IMR-90 (cell line): ENCODE results near the gene AFMID. TPM values are rescaled to one million over a fixed set of nuclear protein-coding genes. Genes with fewer than 3 reads are reported as not detected.
A peak's percentile ranks its signal among the peaks of the same experiment; 100 is the strongest.

ENCODE experiments used
- ATAC-seq: fragments of 200-7000 bp; cut with Tn5 transposase; 2 replicates; pipeline ENCODE4 v1.9.1; 2020; ENCODE audit warnings: low read depth, mild to moderate bottlenecking, moderate library complexity
- BruUV-seq: library from RNA; stranded (reverse); fragments of 400-500 nt; replicated peaks from 2 replicates; lab custom pipeline; 2021; lab: Mats Ljungman, UMichigan
- CTCF ChIA-PET: fragments of 300-600 bp; formaldehyde crosslinking; extraction: SDS; loops from one replicate; lab custom pipeline; 2021; ENCODE audit warnings: antibody characterized with exemption; lab: Yijun Ruan, JAX
- POLR2A ChIA-PET: fragments of 300-600 bp; sonication (Branson Sonifier 250); formaldehyde crosslinking; loops from one replicate; lab custom pipeline; 2022; ENCODE audit warnings: antibody characterized with exemption; ENCODE audit not compliant: unreplicated experiment; lab: Charles Lee
- DNase-seq: peaks from one replicate; pipeline ENCODE4 v3.0.0; 2013
- H2AFZ ChIP-seq: replicated peaks from 2 replicates; pipeline ENCODE3; 2013; ENCODE audit warnings: low read length, mild to moderate bottlenecking; ENCODE audit not compliant: poor library complexity
- H2AK5ac ChIP-seq: 2 replicates; pipeline ENCODE4 v1.6.1; 2013; ENCODE audit warnings: low read depth, low read length, inconsistent platforms
- H2AK9ac ChIP-seq: replicated peaks from 2 replicates; pipeline ENCODE3; 2013; ENCODE audit warnings: mild to moderate bottlenecking, low read depth, low read length, moderate library complexity; ENCODE audit not compliant: poor library complexity
- H2BK120ac ChIP-seq: 2 replicates; pipeline ENCODE4 v1.6.1; 2013; ENCODE audit warnings: low read depth, low read length, inconsistent platforms
- H2BK15ac ChIP-seq: 3 replicates; pipeline ENCODE4 v1.6.1; 2013; ENCODE audit warnings: low read depth, low read length, inconsistent platforms
- H2BK20ac ChIP-seq: 2 replicates; pipeline ENCODE4 v1.6.1; 2013; ENCODE audit warnings: low read depth, mild to moderate bottlenecking, inconsistent platforms, low read length, moderate library complexity
- H2BK5ac ChIP-seq: 2 replicates; pipeline ENCODE4 v1.6.1; 2013; ENCODE audit warnings: mild to moderate bottlenecking, low read depth, low read length, inconsistent platforms; ENCODE audit not compliant: poor library complexity, severe bottlenecking
- H3K14ac ChIP-seq: replicated peaks from 2 replicates; pipeline ENCODE4 v1.6.1; 2013; ENCODE audit warnings: low read depth, low read length, inconsistent platforms
- H3K18ac ChIP-seq: 2 replicates; pipeline ENCODE4 v1.6.1; 2013; ENCODE audit warnings: low read depth, low read length, control low read depth
- H3K23ac ChIP-seq: 2 replicates; pipeline ENCODE4 v1.6.1; 2013; ENCODE audit warnings: low read depth, low read length, inconsistent platforms
- H3K27ac ChIP-seq: 2 replicates; pipeline ENCODE4 v1.5.1; 2013; ENCODE audit warnings: mild to moderate bottlenecking, control low read depth, low read length; ENCODE audit not compliant: insufficient read depth
- H3K27me3 ChIP-seq: 2 replicates; pipeline ENCODE4 v1.6.1; 2013; ENCODE audit warnings: low read length; ENCODE audit not compliant: control insufficient read depth, insufficient read depth
- H3K36me3 ChIP-seq: 2 replicates; pipeline ENCODE4 v1.6.1; 2013; ENCODE audit warnings: low read length, mixed read lengths; ENCODE audit not compliant: control insufficient read depth, insufficient read depth
- H3K4ac ChIP-seq: 2 replicates; pipeline ENCODE4 v1.6.1; 2013; ENCODE audit warnings: low read depth, low read length, inconsistent platforms
- H3K4me1 ChIP-seq: 2 replicates; pipeline ENCODE4 v1.6.1; 2013; ENCODE audit warnings: low read length, mixed read lengths; ENCODE audit not compliant: control insufficient read depth, insufficient read depth
- H3K4me2 ChIP-seq: 2 replicates; pipeline ENCODE4 v1.6.1; 2013; ENCODE audit warnings: low read depth, mild to moderate bottlenecking, control low read depth, low read length, moderate library complexity
- H3K4me3 ChIP-seq: 2 replicates; pipeline ENCODE4 v1.5.1; 2013; ENCODE audit warnings: low read depth, mild to moderate bottlenecking, control low read depth, low read length, moderate library complexity; ENCODE audit not compliant: insufficient read depth
- H3K56ac ChIP-seq: 2 replicates; pipeline ENCODE4 v1.6.1; 2013; ENCODE audit warnings: low read length, inconsistent platforms; ENCODE audit not compliant: insufficient read depth; ENCODE audit errors: extremely low read depth
- H3K79me1 ChIP-seq, 2 experiments: 2 replicates each; pipeline ENCODE4 v1.6.1; 2013; ENCODE audit warnings: low read length in 2 of 2, inconsistent platforms in 1 of 2, low read depth in 1 of 2
- H3K9ac ChIP-seq: 2 replicates; pipeline ENCODE4 v1.6.1; 2013; ENCODE audit warnings: low read depth, low read length, control low read depth
- H3K9me1 ChIP-seq: 2 replicates; pipeline ENCODE4 v1.6.1; 2013; ENCODE audit warnings: low read length, inconsistent platforms; ENCODE audit not compliant: insufficient read depth
- H3K9me3 ChIP-seq: 2 replicates; pipeline ENCODE4 v1.6.1; 2013; ENCODE audit warnings: low read length; ENCODE audit not compliant: control insufficient read depth, insufficient read depth
- H4K20me1 ChIP-seq: 2 replicates; pipeline ENCODE4 v1.6.1; 2013; ENCODE audit warnings: low read length, inconsistent platforms; ENCODE audit not compliant: insufficient read depth
- H4K5ac ChIP-seq: 2 replicates; pipeline ENCODE4 v1.6.1; 2013; ENCODE audit warnings: mild to moderate bottlenecking, low read depth, low read length, control low read depth
- H4K8ac ChIP-seq, 2 experiments: 2 replicates each; pipeline ENCODE4 v1.6.1; 2013; ENCODE audit warnings: low read depth in 2 of 2, low read length in 2 of 2, control low read depth in 1 of 2, inconsistent platforms in 1 of 2
- H4K91ac ChIP-seq: 2 replicates; pipeline ENCODE4 v1.6.1; 2013; ENCODE audit warnings: low read depth, low read length, inconsistent platforms; ENCODE audit not compliant: insufficient read depth
- BHLHE40 ChIP-seq: fragments of 150-350 bp; IDR thresholded peaks from 2 replicates; pipeline ENCODE4 v1.6.1; 2016; ENCODE audit warnings: mild to moderate bottlenecking, low read depth, low read length
- CEBPB ChIP-seq: IDR thresholded peaks from 2 replicates; pipeline ENCODE4 v1.6.1; 2012; ENCODE audit warnings: low read depth, low read length, improper control_type of control experiment
- CHD1 ChIP-seq: IDR thresholded peaks from 2 replicates; pipeline ENCODE4 v1.6.1; 2012; ENCODE audit warnings: low read depth, low read length, improper control_type of control experiment
- CTCF ChIP-seq: conservative IDR thresholded peaks from 2 replicates; pipeline ENCODE4 v1.5.1; 2012; ENCODE audit warnings: mild to moderate bottlenecking, low read depth, low read length, improper control_type of control experiment
- ELK1 ChIP-seq: fragments of 150-350 bp; IDR thresholded peaks from 2 replicates; pipeline ENCODE4 v1.6.1; 2016; ENCODE audit warnings: low read depth, mild to moderate bottlenecking, low read length, moderate library complexity, borderline replicate concordance
- FOS ChIP-seq: fragments of 150-350 bp; IDR thresholded peaks from 2 replicates; pipeline ENCODE4 v1.6.1; 2016; ENCODE audit warnings: low read depth, low read length
- MAZ ChIP-seq: IDR thresholded peaks from 2 replicates; pipeline ENCODE4 v1.6.1; 2012; ENCODE audit warnings: low read depth, mild to moderate bottlenecking, low read length, improper control_type of control experiment, moderate library complexity, borderline replicate concordance
- MXI1 ChIP-seq: IDR thresholded peaks from 2 replicates; pipeline ENCODE4 v1.6.1; 2012; ENCODE audit warnings: low read depth, mild to moderate bottlenecking, low read length, moderate library complexity, borderline replicate concordance
- NFE2L2 ChIP-seq: fragments of 150-350 bp; IDR thresholded peaks from 2 replicates; pipeline ENCODE4 v1.6.1; 2016; ENCODE audit warnings: low read depth, mild to moderate bottlenecking, low read length
- POLR2A ChIP-seq: IDR thresholded peaks from 2 replicates; pipeline ENCODE4 v1.6.1; 2012; ENCODE audit warnings: mild to moderate bottlenecking, low read depth, low read length
- RAD21 ChIP-seq: IDR thresholded peaks from 2 replicates; pipeline ENCODE4 v1.6.1; 2012; ENCODE audit warnings: low read length, improper control_type of control experiment
- RCOR1 ChIP-seq: IDR thresholded peaks from 2 replicates; pipeline ENCODE4 v1.6.1; 2012; ENCODE audit warnings: mild to moderate bottlenecking, low read length, improper control_type of control experiment; ENCODE audit not compliant: insufficient replicate concordance
- RFX5 ChIP-seq: IDR thresholded peaks from 2 replicates; pipeline ENCODE4 v1.8.0; 2012; ENCODE audit warnings: low read depth, mild to moderate bottlenecking, low read length, moderate library complexity
- USF2 ChIP-seq: fragments of 150-350 bp; IDR thresholded peaks from 2 replicates; pipeline ENCODE4 v1.6.1; 2017; ENCODE audit warnings: mild to moderate bottlenecking, antibody characterized with exemption, low read length, low read depth
- WGBS, 2 experiments: methylation state at CpG; one replicate each; pipeline versions ENCODE4 v1.1.5 to v1.1.7; 2013; ENCODE audit warnings: missing lambda C conversion rate in 2 of 2; ENCODE audit not compliant: insufficient read length in 1 of 2; ENCODE audit errors: extremely low coverage in 2 of 2; 5-methylcytosine and 5-hydroxymethylcytosine counted together
- dilution Hi-C: fragments of 300-500 bp; cut with HindIII; formaldehyde crosslinking; loops from one replicate; pipeline ENCODE4 v1.14.3; 2018; ENCODE audit warnings: low sequenced_read_pairs; ENCODE audit not compliant: unreplicated experiment
- in situ Hi-C: fragments of 300-500 bp; cut with MboI; formaldehyde crosslinking; loops from 3 replicates; pipeline ENCODE4 v1.14.3; 2019; ENCODE audit warnings: low sequenced_read_pairs, inconsistent platforms, mixed read lengths
- intact Hi-C: fragments of 100-400 bp; cut with micrococcal nuclease; formaldehyde crosslinking; loops from 2 replicates; pipeline ENCODE4 v1.10.0; 2022
- polyA plus RNA-seq, 3 experiments: library from polyadenylated mRNA; depleted of rRNA; stranded (reverse); fragments of >200 nt; gene quantifications; 2 replicates each; pipeline ENCODE4 v1.2.3, GENCODE V29; 2012; ENCODE audit warnings: low replicate concordance in 1 of 3
- total RNA-seq: library from RNA; depleted of rRNA; stranded (reverse); fragments of >200 nt; gene quantifications from 2 replicates; pipeline ENCODE4 v1.2.3, GENCODE V29; 2012

The AFMID gene
- total and polyA plus RNA-seq, 2 of the 4 experiments (the other 2 are of a cell fraction) = 41.0 to 65.1 TPM

- no peaks in the 10 kb centered on the region for H3K9me3 ChIP-seq
- no peak within 1 kb of the TSS for H3K4me3 ChIP-seq
- H3K9me1 ChIP-seq = no peaks in the 10 kb centered on the region
- in situ Hi-C loops (no loop called here), dilution Hi-C loops (no loop called here), intact Hi-C loops (no loop called here)
- H2AFZ ChIP-seq = peak within 1 kb of the TSS; percentile 76
- H4K8ac ChIP-seq = no peak within 1 kb of the TSS
- H4K91ac ChIP-seq = no peak within 1 kb of the TSS
- no peak within 1 kb of the TSS for H3K9ac ChIP-seq
- no peak within 1 kb of the TSS for H4K5ac ChIP-seq
- H3K14ac ChIP-seq = no peak within 1 kb of the TSS
- no peaks in the 10 kb centered on the region for H3K4me1 ChIP-seq
- H2AK9ac ChIP-seq = peak within 1 kb of the TSS; percentile 42
- no peak within 1 kb of the TSS for H2BK120ac ChIP-seq
- no peak within 1 kb of the TSS; the same call in 1 of the 2 replicates for H3K56ac ChIP-seq
- peaks cover 38% of the 10 kb centered on the region for H3K27me3 ChIP-seq
- H2BK15ac ChIP-seq = no peak within 1 kb of the TSS
- DNase-seq (no peak), ATAC-seq (peak; percentile 12; the same call in 1 of the 2 replicates)
- no peaks in the 10 kb centered on the region for H3K79me1 ChIP-seq
- CTCF ChIA-PET = no interaction called here
- no peak within 1 kb of the TSS for H3K23ac ChIP-seq
- H4K20me1 ChIP-seq = no peaks in the 10 kb centered on the region
- BruUV-seq = no TSS peak
- H2BK5ac ChIP-seq = no peak within 1 kb of the TSS
- no peak within 1 kb of the TSS for H2BK20ac ChIP-seq
- H3K27ac ChIP-seq = no peak within 1 kb of the TSS
- 29% methylated on average over 13 of the region's 52 CpGs; no CpG with 5 or more reads in 1 of the 2 experiments for WGBS, 2 experiments
- peak within 1 kb of the TSS; percentile 29; the same call in 1 of the 2 replicates for H3K4me2 ChIP-seq
- POLR2A ChIA-PET = no interaction called here
- H3K36me3 ChIP-seq = no peaks in the 10 kb centered on the region
- H3K18ac ChIP-seq = no peak within 1 kb of the TSS
- no peak within 1 kb of the TSS for H2AK5ac ChIP-seq
- no peak within 1 kb of the TSS for H3K4ac ChIP-seq
- TF ChIP-seq ELK1 = no peak
- TF ChIP-seq CTCF = no peak
- TF ChIP-seq NFE2L2 = no peak
- TF ChIP-seq MXI1 = no peak
- no peak for TF ChIP-seq RCOR1
- no peak for TF ChIP-seq RAD21
- TF ChIP-seq USF2 = no peak
- no peak for TF ChIP-seq RFX5
- no peak for TF ChIP-seq FOS
- TF ChIP-seq POLR2A = no peak
- no peak for TF ChIP-seq CEBPB
- no peak for TF ChIP-seq MAZ
- TF ChIP-seq CHD1 = no peak
- TF ChIP-seq BHLHE40 = no peak
Observed at GRCh38 chr17:78230996-78231935, 44.1 kb downstream of the AFMID start, which contains the start of gene TMEM235. TSS of gene TMEM235 (plus strand) at chr17:78231631. CDS start at chr17:78232024, 393 bp downstream.
